B cell (primary cell): ENCODE data around the gene PTGDR2.

ENCODE experiments used
- CTCF ChIP-seq: fragments of 200-600 bp; IDR thresholded peaks from one replicate; pipeline ENCODE4 v1.8.0; 2022; ENCODE audit warnings: antibody characterized with exemption, mild to moderate bottlenecking
- EZH2 ChIP-seq: IDR thresholded peaks from 2 replicates; pipeline ENCODE4 v1.6.1; 2012; ENCODE audit warnings: borderline replicate concordance, low read depth, mild to moderate bottlenecking, moderate library complexity, low read length; ENCODE audit not compliant: insufficient read depth, poor library complexity, severe bottlenecking

- TF ChIP-seq EZH2 (no peak), CTCF (no peak)
Observed at GRCh38 chr11:60813324-60813723, 42.4 kb downstream of the PTGDR2 start.
